ENCODE measurements around the gene SORCS2.
"Not testable (repeated sequence)": the region's sequence is repeated elsewhere in the genome, so short reads cannot be mapped to it uniquely, and the experiment has no call there.

Gene SORCS2

DNA sequence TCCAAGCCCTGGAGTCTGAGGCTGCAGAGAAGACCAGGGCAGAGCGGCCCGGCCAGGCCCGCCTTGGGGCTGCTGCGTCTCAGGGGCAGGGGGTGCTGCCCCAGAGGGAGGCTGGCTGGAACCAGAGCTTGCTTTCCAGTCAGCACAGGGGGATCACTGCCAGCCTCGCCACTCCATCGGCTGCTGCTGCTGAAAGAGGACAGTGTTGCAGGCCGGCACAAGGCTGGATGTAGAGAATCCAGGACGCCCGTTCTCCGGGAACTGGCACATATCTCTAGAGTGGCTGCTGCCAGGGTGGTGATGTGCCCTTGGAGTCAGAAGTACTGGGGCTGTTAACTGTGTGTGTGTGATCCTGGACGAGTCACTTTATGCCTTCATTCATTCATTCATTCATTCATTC is 31.9 kb upstream of the SORCS2 start:
- DNase-seq (ENCODE audit: low spot score) = peak; percentile 47

GRCh38 chr4:7160951-7161440 is 31.3 kb upstream of the SORCS2 start:
- DNase-seq (ENCODE audit: low spot score) = no peak

GRCh38 chr4:7161721-7162214 is 30.6 kb upstream of the SORCS2 start:
- DNase-seq (ENCODE audit: low spot score) = no peak

DNA sequence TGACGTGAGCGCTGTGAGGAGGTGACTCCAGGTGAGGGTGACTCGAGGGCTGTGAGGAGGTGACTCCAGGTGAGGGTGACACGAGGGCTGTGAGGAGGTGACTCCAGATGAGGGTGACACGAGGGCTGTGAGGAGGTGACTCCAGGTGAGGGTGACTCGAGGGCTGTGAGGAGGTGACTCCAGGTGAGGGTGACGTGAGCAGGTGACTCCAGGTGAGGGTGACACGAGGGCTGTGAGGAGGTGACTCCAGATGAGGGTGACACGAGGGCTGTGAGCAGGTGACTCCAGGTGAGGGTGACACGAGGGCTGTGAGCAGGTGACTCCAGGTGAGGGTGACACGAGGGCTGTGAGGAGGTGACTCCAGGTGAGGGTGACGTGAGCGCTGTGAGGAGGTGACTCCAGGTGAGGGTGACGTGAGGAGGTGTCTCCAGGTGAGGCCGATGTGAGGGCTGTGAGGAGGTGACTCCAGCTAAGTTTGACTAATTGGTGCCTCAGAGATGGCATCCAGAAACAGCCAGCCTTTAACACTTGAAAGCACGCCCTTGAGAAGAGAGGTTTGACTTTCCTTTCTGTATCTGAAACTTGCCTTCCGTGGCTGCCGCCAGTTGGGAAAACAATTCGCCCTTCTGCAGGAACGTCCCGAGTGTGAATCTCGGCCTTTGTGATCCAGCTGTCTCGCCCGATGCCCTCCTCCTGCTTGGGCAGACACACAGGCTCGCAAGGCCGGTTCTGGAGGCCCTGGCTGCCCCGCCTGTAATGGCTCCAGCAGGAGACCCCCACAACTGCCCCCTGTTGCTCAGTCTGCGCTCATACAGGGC is 27.1 kb upstream of the SORCS2 start:
- not testable (repeated sequence) for DNase-seq (ENCODE audit: low spot score)

DNA sequence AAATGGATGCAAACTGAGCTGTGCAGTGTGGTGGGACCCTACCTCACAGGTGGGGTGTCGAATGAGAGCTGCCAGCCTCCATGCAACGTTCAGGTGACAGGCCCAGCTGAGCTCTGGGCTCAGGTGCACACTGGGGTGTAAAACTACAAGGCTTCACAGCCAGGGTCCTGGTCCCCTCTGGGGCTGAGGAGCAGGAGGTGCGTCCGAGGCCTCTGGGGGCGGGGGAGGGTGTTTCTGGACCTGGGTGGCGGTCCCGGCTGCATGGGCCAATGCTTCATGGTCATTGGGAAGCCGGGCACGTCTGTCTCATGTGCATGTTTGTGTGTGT is 26.5 kb upstream of the SORCS2 start:
- DNase-seq (ENCODE audit: low spot score) = no peak

DNA sequence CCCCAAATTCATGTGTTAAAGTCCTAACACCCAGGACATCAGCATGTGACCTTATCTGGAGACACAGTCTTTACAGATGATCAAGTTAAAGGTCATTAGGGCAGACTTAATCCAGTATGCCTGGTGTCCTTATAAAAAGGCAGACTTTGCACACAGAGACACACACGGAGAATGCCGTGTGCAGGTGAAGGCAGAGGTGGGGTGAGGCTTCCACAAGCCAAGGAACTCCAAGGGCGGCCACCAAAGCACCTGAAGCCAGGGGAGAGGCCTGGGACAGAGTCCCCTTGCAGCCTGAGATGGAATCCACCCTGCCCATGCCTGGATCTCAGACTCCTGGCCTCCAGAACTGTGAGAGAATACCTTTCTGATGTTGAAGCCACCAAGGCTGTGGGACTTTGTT is 26.1 kb upstream of the SORCS2 start:
- DNase-seq (ENCODE audit: low spot score) = no peak

- no peak for DNase-seq (ENCODE audit: low spot score)
Observed at GRCh38 chr4:7166981-7167700, 25.2 kb upstream of the SORCS2 start.

GRCh38 chr4:7167706-7168105 is 24.6 kb upstream of the SORCS2 start:
- no peak for DNase-seq (ENCODE audit: low spot score)

- no peak for DNase-seq (ENCODE audit: low spot score)
Observed at GRCh38 chr4:7168106-7168505, 24.2 kb upstream of the SORCS2 start.

- DNase-seq (ENCODE audit: low spot score) = no peak
Observed at GRCh38 chr4:7169134-7169533, 23.2 kb upstream of the SORCS2 start.

GRCh38 chr4:7170012-7170411 is 22.3 kb upstream of the SORCS2 start:
- DNase-seq (ENCODE audit: low spot score) = no peak

- DNase-seq (ENCODE audit: low spot score) = no peak
Observed at GRCh38 chr4:7171191-7171900, 21.0 kb upstream of the SORCS2 start.

- no peak for DNase-seq (ENCODE audit: low spot score)
Observed at GRCh38 chr4:7172508-7172907, 19.8 kb upstream of the SORCS2 start.

DNA sequence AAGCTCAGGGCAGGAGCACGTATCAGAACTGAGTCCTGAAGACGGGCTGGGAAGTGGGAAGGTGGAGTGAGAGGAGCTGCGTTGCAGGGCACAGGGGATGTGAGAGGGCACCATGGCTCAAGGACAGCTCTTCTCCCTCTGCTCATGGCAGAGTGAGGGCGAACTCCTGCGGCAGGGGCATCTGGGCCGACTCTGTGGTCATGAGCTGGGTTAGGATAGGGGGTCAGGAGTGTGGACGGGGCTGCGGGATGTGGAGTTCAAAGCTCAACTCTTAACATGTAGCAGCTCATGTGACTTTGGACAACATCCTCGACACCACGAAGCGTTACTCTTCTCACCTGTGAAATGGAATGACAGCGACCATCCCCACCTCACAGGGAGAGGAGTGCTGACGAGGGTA is 19.4 kb upstream of the SORCS2 start:
- DNase-seq (ENCODE audit: low spot score) = no peak

GRCh38 chr4:7173841-7174449 is 18.4 kb upstream of the SORCS2 start:
- no peak for DNase-seq (ENCODE audit: low spot score)

DNA sequence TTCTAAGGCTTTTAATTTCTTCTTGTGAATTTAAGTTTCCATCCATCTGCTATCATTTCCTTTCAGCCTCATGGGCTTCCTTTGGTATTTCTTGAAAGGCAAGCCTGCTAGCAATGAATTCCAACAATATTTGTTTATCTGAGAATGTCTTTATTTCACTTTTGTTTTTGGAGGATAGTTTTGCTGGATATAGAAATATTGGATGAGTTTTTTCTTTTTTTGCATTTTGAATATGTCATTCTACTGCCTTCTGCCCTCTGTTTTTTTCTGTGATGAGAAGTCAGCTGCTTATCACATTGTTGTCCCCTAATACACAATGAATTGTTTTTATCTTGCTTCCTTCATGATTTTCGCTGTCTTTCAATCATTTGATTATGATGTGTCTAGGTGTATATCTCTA is 13.2 kb upstream of the SORCS2 start:
- no peak for DNase-seq (ENCODE audit: low spot score)

GRCh38 chr4:7180938-7181337 is 11.4 kb upstream of the SORCS2 start:
- DNase-seq (ENCODE audit: low spot score) = no peak

DNA sequence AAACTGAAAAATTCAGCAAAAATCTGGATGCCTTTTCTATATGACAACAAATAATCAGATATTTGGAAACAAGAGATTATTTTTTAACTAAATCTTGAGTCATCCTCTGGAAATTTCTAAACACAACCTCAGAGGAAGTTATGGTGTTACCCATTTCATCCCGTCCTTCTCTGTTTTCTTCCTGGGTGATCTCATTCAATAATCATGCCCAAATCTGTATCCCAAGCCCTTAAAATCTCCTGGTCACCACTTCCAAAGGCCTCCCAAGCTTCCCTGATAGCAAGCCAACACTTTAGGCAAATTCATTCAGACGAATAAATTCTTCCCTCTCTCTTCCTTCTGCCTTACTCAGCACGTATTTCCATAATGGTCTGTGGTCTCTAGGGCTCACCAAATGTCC is 9.7 kb upstream of the SORCS2 start:
- no peak for DNase-seq (ENCODE audit: low spot score)

GRCh38 chr4:7183161-7183560 is 9.2 kb upstream of the SORCS2 start:
- DNase-seq (ENCODE audit: low spot score) = no peak

DNA sequence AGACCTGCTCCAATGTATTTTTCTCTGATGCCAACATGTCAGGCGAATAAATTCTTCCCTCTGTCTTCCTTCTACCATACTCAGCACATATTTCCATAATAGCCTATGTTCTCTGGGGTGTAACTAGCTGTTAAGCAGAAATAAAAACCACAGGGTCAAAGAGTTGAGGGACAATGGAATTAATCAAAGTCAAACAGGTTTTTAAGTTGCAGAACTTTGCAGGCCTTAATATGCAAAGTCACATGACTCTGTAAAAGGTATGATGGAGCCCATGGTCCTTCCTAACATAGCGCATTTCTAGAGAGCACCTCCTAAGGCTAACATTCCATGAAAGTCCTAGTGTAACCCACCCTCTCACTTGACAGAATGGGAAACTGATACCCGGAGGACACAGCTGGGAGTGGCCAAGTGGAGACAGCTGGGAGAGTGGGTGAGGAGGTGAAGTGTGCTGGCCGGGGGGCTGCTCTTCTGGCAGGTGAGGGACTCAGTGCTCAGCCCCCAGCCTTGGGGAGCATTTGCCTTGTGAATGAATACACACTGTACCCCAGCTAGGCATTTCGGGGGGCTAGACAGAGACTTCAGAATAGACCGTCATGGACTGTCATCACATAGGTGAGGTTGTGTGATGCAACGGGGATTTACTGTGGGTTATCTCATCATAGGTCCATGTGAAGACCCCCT is 8.4 kb upstream of the SORCS2 start:
- no peak for DNase-seq (ENCODE audit: low spot score)

DNA sequence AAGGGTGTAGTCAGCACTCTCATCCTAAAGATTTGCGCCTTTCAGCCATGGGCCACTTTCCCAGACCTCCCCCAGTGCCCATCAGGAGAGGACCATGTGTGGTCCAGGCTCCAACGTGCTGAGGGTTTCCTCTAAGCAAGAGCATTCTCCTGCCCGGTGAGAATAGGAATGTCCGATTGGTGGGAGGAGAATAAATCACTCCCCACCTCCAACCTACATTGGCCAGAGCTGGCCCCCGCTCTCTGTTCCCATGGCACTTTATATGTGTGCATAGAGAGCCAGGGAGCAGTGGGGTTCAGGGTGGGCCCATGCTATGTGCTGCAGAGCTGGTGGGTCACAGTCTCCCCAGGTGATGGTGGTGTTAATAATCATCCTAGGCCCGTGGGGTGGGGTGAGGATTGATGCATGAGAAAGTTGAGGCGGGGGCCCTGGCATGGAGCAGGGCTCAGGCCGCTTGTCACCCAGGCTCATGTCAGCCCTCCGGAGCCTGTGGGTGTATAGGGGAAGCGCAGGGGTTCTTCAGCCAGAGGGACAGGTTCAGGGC is 6.8 kb upstream of the SORCS2 start:
- no peak for DNase-seq (ENCODE audit: low spot score)
